Keratinocyte (primary cell): ENCODE measurements around the gene FLRT1. TPM values are rescaled to one million over a fixed set of nuclear protein-coding genes. Genes with fewer than 3 reads are reported as not detected.

Experiments used
- DNase-seq: peaks from one replicate; pipeline ENCODE4 v3.0.0-alpha.2; 2011; ENCODE audit warnings: low read depth, missing footprints, low spot score
- FAIRE-seq: peaks from 2 replicates; lab custom pipeline; 2011; peaks lifted over from hg19 to GRCh38; lab: Jason Lieb, UNC
- H2AFZ ChIP-seq: 2 replicates; pipeline ENCODE4 v1.6.0; 2012; ENCODE audit warnings: low read length, control low read depth, inconsistent platforms; ENCODE audit not compliant: control insufficient read depth
- H3K27ac ChIP-seq: 2 replicates; pipeline ENCODE4 v1.5.1; 2011; ENCODE audit warnings: low read length; ENCODE audit not compliant: control insufficient read depth, insufficient read depth
- H3K27me3 ChIP-seq: 3 replicates; pipeline ENCODE4 v1.6.0; 2011; ENCODE audit warnings: low read length; ENCODE audit not compliant: control insufficient read depth, insufficient read depth; ENCODE audit errors: extremely low read depth
- H3K36me3 ChIP-seq, 2 experiments: 2 replicates in 1 of 2; 3 replicates in 1 of 2; pipeline ENCODE4 v1.5.1; 2011; ENCODE audit warnings: low read length in 2 of 2, mild to moderate bottlenecking in 1 of 2; ENCODE audit not compliant: control insufficient read depth in 2 of 2, insufficient read depth in 2 of 2; ENCODE audit errors: extremely low read depth in 1 of 2
- H3K4me1 ChIP-seq: 3 replicates; pipeline ENCODE4 v1.5.1; 2011; ENCODE audit warnings: low read length; ENCODE audit not compliant: control insufficient read depth, insufficient read depth; ENCODE audit errors: extremely low read depth
- H3K4me2 ChIP-seq: 3 replicates; pipeline ENCODE4 v1.6.0; 2011; ENCODE audit warnings: low read depth, low read length; ENCODE audit not compliant: control insufficient read depth, insufficient read depth; ENCODE audit errors: extremely low read depth
- H3K4me3 ChIP-seq, 3 experiments: fragments of 200-600 bp in 1 of 3; sonication (generic) in 1 of 3; 2 replicates in 2 of 3; 3 replicates in 1 of 3; pipeline ENCODE4 v1.5.1; 2011 to 2016; ENCODE audit warnings: low read length in 3 of 3, mild to moderate bottlenecking in 3 of 3, control low read depth in 2 of 3, inconsistent platforms in 1 of 3, low read depth in 1 of 3, mixed read lengths in 1 of 3, mixed run types in 1 of 3, moderate library complexity in 1 of 3; ENCODE audit not compliant: control insufficient read depth in 2 of 3, insufficient read depth in 2 of 3; ENCODE audit errors: extremely low read depth in 1 of 3
- H3K79me2 ChIP-seq: 2 replicates; pipeline ENCODE4 v1.6.0; 2012; ENCODE audit warnings: low read length; ENCODE audit not compliant: control insufficient read depth, insufficient read depth
- H3K9ac ChIP-seq: 3 replicates; pipeline ENCODE4 v1.6.0; 2011; ENCODE audit warnings: low read length; ENCODE audit not compliant: control insufficient read depth, insufficient read depth; ENCODE audit errors: extremely low read depth
- H3K9me1 ChIP-seq: 3 replicates; pipeline ENCODE4 v1.6.0; 2011; ENCODE audit warnings: low read length; ENCODE audit not compliant: control insufficient read depth, insufficient read depth; ENCODE audit errors: extremely low read depth
- H3K9me3 ChIP-seq: 2 replicates; pipeline ENCODE4 v1.5.1; 2012; ENCODE audit warnings: low read depth, low read length; ENCODE audit not compliant: control insufficient read depth
- H4K20me1 ChIP-seq: 3 replicates; pipeline ENCODE4 v1.6.0; 2011; ENCODE audit warnings: low read length; ENCODE audit not compliant: control insufficient read depth, insufficient read depth; ENCODE audit errors: extremely low read depth
- EZH2 ChIP-seq: IDR thresholded peaks from one replicate; pipeline ENCODE4 v1.6.1; 2012; ENCODE audit warnings: inconsistent platforms, mild to moderate bottlenecking, low read length, moderate library complexity
- dilution Hi-C: fragments of 300-500 bp; cut with MboI; formaldehyde crosslinking; loops from one replicate; pipeline ENCODE4 v1.7.0; 2020; ENCODE audit warnings: low sequenced_read_pairs; ENCODE audit not compliant: extremely low pct_ligation_motif_present
- polyA plus RNA-seq, 5 experiments: library from polyadenylated mRNA; depleted of rRNA in 3 of 5; stranded (reverse) in 3 of 5; stranded (forward) in 1 of 5; unstranded in 1 of 5; fragments of >200 nt; gene quantifications; 1 replicate in 1 of 5; 2 replicates in 3 of 5; 3 replicates in 1 of 5; pipeline versions ENCODE4 v1.2.1 to v1.2.3, GENCODE V29; 2011 to 2012; ENCODE audit warnings: missing spikeins in 2 of 5, low read depth in 1 of 5, low replicate concordance in 1 of 5
- TF ChIP-seq, protein P1 (sequence below), 3 experiments: IDR thresholded peaks in 1 of 3; conservative IDR thresholded peaks in 1 of 3; optimal IDR thresholded peaks in 1 of 3; 2 replicates in 2 of 3; 3 replicates in 1 of 3; pipeline versions ENCODE3 to v1.5.1; 2011; ENCODE audit warnings: low read length in 3 of 3, mild to moderate bottlenecking in 3 of 3, moderate library complexity in 2 of 3, control low read depth in 1 of 3, inconsistent platforms in 1 of 3; ENCODE audit not compliant: insufficient read depth in 2 of 3; ENCODE audit errors: extremely low read depth in 1 of 3

FLRT1 gene
- polyA plus RNA-seq, 1 donor (not counting 4 experiments of a cell fraction or from before 2014, with no cell fraction given): not detected

- peaks cover 7% of the 10 kb centered on the region for H4K20me1 ChIP-seq
- no peaks in the 10 kb centered on the region for H3K9me3 ChIP-seq
- H3K36me3 ChIP-seq: no peaks in the 10 kb centered on the region
- H3K9ac ChIP-seq: no peak overlapping the region
- no peak overlapping the region for H3K4me3 ChIP-seq
- DNase-seq (no peak), FAIRE-seq (no peak)
- no peak overlapping the region for H3K4me2 ChIP-seq
- H2AFZ ChIP-seq: no peak overlapping the region
- H3K27me3 ChIP-seq: no peaks in the 10 kb centered on the region
- H3K9me1 ChIP-seq: no peaks in the 10 kb centered on the region
- H3K79me2 ChIP-seq: no peaks in the 10 kb centered on the region
- no peak overlapping the region for H3K27ac ChIP-seq
- dilution Hi-C loops: no loop called here
- no peak for TF ChIP-seq EZH2
- TF ChIP-seq, protein P1, sequence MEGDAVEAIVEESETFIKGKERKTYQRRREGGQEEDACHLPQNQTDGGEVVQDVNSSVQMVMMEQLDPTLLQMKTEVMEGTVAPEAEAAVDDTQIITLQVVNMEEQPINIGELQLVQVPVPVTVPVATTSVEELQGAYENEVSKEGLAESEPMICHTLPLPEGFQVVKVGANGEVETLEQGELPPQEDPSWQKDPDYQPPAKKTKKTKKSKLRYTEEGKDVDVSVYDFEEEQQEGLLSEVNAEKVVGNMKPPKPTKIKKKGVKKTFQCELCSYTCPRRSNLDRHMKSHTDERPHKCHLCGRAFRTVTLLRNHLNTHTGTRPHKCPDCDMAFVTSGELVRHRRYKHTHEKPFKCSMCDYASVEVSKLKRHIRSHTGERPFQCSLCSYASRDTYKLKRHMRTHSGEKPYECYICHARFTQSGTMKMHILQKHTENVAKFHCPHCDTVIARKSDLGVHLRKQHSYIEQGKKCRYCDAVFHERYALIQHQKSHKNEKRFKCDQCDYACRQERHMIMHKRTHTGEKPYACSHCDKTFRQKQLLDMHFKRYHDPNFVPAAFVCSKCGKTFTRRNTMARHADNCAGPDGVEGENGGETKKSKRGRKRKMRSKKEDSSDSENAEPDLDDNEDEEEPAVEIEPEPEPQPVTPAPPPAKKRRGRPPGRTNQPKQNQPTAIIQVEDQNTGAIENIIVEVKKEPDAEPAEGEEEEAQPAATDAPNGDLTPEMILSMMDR (optimal IDR thresholded peaks at IDR 0.05 in 1 of 3, IDR thresholded peaks at IDR 0.05 in 1 of 3, conservative IDR thresholded peaks at IDR 0.05 in 1 of 3; ENCODE audit: extremely low read depth in 1 of 3, insufficient read depth in 2 of 3, low read length in 3 of 3): no peak
- H3K4me1 ChIP-seq: no peaks in the 10 kb centered on the region
Measured at GRCh38 chr11:64072403-64072802, 36.7 kb downstream of the FLRT1 start.

DNA sequence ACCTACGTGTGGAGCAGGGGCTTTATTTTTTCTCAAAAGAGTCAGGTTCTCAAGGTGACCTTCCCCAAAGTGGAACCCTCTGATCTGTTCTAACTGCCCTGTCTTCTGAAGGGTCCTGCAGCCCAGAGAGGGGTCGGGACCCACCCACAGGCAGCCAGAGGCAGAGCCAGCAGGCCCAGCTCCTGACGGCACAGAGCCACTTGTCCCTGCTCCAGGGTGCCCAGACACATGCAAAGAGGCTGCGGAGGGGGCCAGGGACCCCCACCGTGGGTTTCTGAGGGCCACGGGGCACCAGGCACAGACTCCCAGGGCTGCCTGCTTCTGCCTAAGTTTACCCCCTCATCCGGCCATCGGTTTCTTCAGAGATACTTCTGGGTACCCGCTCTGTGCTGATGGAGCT, 37.1 kb downstream of the FLRT1 start:
- no peak overlapping the region for H3K4me2 ChIP-seq
- no peaks in the 10 kb centered on the region for H3K4me1 ChIP-seq
- no peaks in the 10 kb centered on the region for H3K36me3 ChIP-seq
- TF ChIP-seq, protein P1 (optimal IDR thresholded peaks at IDR 0.05 in 1 of 3, IDR thresholded peaks at IDR 0.05 in 1 of 3, conservative IDR thresholded peaks at IDR 0.05 in 1 of 3; ENCODE audit: extremely low read depth in 1 of 3, insufficient read depth in 2 of 3, low read length in 3 of 3): no peak
- no peak for TF ChIP-seq EZH2
- H3K9me1 ChIP-seq: no peaks in the 10 kb centered on the region
- H3K9ac ChIP-seq: no peak overlapping the region
- H3K27ac ChIP-seq: no peak overlapping the region
- no peak overlapping the region for H2AFZ ChIP-seq
- peaks cover 7% of the 10 kb centered on the region for H4K20me1 ChIP-seq
- H3K79me2 ChIP-seq: no peaks in the 10 kb centered on the region
- dilution Hi-C loops: no loop called here
- FAIRE-seq (no peak), DNase-seq (no peak)
- H3K9me3 ChIP-seq: no peaks in the 10 kb centered on the region
- no peak overlapping the region for H3K4me3 ChIP-seq
- H3K27me3 ChIP-seq: no peaks in the 10 kb centered on the region
